GM10266 (cell line): ENCODE measurements around the gene CCDC116.
"Not testable (repeated sequence)": the region's sequence is repeated elsewhere in the genome, so short reads cannot be mapped to it uniquely, and the experiment has no call there.

ENCODE experiments used
- DNase-seq: peaks from one replicate; pipeline ENCODE4 v3.0.0; 2012; ENCODE audit errors: extremely low spot score
- TF ChIP-seq, protein P1 (sequence below): IDR thresholded peaks from 2 replicates; pipeline ENCODE4 v1.5.1; 2012; ENCODE audit warnings: mild to moderate bottlenecking, low read depth; ENCODE audit not compliant: control insufficient read depth, insufficient read depth; ENCODE audit errors: missing control alignments

The CCDC116 gene

DNA sequence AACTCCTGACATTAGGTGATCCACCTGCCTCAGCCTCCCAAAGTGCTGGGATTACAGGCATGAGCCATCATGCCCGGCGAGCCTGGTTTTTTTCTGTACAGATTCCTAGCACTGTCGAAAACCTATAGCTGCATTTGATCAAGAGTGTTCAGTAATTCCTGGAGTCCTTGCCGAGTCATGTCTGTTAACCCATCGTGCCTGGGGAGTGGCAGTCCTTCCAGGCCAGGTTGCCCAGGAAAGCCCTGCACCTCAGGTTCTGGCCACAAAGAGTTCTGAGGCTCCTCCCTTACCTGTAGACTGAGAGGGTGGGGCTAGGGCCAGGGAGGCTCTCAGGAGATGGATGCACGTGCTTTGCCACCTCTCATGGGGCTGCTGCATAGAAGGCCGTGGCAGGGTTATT, 19.7 kb upstream of the CCDC116 start:
- TF ChIP-seq, protein P1, sequence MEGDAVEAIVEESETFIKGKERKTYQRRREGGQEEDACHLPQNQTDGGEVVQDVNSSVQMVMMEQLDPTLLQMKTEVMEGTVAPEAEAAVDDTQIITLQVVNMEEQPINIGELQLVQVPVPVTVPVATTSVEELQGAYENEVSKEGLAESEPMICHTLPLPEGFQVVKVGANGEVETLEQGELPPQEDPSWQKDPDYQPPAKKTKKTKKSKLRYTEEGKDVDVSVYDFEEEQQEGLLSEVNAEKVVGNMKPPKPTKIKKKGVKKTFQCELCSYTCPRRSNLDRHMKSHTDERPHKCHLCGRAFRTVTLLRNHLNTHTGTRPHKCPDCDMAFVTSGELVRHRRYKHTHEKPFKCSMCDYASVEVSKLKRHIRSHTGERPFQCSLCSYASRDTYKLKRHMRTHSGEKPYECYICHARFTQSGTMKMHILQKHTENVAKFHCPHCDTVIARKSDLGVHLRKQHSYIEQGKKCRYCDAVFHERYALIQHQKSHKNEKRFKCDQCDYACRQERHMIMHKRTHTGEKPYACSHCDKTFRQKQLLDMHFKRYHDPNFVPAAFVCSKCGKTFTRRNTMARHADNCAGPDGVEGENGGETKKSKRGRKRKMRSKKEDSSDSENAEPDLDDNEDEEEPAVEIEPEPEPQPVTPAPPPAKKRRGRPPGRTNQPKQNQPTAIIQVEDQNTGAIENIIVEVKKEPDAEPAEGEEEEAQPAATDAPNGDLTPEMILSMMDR, result no peak
- no peak for DNase-seq

- TF ChIP-seq, protein P1, result no peak
These were observed 18.9 kb upstream of the CCDC116 start for GRCh38 chr22:21613553-21614233.

DNA sequence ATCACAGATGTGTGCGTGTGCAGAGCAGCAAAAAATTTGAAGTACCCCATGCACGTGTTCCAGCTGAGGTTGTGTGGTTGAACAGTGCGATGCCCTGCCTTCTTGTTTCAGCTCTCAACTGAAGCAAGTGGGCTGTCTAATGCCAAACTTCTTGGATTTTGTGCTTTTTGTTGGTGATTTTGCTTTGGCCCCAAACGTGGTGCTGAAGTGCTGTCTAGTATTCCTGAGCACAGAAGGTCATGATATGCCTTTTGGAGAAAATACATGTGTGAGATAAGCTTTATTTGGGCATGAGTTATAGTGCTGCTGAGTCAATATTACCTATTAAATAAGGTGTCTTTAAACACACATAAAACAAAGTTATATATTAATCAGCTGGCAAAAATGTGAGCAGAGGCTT, 16.8 kb upstream of the CCDC116 start:
- DNase-seq, result no peak
- TF ChIP-seq, protein P1, result no peak

More at GRCh38 chr22:21613553-21614233, 18.9 kb upstream of the CCDC116 start:
- no peak for DNase-seq

- not testable (repeated sequence) for DNase-seq
These were observed 15.2 kb upstream of the CCDC116 start for GRCh38 chr22:21617337-21617736.

DNA sequence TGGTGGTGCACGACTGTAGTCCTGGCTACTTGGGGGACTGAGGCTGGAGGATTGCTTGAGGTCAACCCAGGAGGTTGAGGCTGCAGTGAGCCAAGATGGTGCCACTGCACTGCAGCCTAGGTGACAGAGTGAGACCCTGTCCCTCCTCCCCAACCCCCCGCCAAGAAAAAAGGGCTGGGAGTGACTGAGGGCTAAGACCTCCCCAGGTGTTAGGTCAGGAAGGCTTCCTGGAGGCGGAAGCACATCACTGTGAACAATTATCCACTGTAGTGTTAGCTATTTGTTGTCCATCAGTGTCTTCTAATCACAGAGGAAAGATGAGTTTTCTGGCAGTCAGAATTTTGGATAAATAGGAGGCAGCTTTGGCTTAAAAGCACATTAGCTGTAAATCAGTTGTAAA, 11.5 kb upstream of the CCDC116 start:
- DNase-seq, result no peak
- TF ChIP-seq, protein P1, result no peak

- no peak for DNase-seq
These were observed 10.3 kb upstream of the CCDC116 start for GRCh38 chr22:21622011-21622918.

DNA sequence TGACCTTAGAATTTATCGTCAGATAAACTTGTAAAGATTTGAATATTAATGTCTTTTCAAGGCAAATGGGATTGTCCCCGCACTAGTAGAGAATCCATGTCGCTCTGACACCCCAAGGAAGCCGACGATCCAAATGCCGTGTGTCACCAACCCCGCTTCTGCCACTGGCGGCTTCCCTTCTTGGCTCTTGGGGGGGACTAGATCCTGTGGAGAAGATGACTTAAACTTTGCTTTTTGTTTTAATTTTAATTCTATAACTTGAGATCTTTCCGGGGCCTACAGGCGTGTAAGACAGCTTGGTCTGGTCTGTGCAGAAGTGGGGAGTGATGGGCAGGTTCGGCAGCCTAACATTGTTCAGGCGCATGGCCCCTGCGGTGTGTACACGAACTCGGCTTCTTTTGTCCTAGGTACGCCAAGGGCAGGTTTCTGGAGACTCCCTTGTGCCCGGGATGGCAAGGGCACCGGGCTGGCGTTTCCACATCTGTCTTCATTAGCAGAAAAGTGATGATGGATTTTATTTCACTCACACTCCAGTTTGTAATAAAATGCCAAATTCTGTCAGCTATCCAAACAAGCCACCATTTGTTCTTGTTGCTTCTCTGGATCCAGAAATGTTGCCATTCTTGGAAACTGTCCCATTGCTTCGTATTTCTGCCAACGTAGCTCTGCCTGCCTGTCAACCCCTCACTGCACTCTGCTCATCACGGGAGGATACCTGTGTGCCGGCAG, 9.5 kb upstream of the CCDC116 start:
- TF ChIP-seq, protein P1, result no peak
- no peak for DNase-seq

More at GRCh38 chr22:21622011-21622918, 10.3 kb upstream of the CCDC116 start:
- TF ChIP-seq, protein P1, result no peak
